Activated naive CD4-positive, alpha-beta T cell treated with anti-CD3 and anti-CD28 coated beads for 36 hours (primary cell): ENCODE measurements around the gene AFG1L. TPM values are rescaled to one million over a fixed set of nuclear protein-coding genes. Genes with fewer than 3 reads are reported as not detected.

ENCODE experiments used
- CTCF ChIA-PET: fragments of 350-600 bp; sonication (Branson Sonifier 250); formaldehyde crosslinking; loops from one replicate; lab custom pipeline; 2021; ENCODE audit warnings: antibody characterized with exemption; lab: Charles Lee
- DNase-seq: peaks from one replicate; pipeline ENCODE4 v3.0.0-alpha.2; 2020
- H3K27ac Mint-ChIP-seq: one replicate; pipeline ENCODE4 v1.8.0; 2021; ENCODE audit warnings: mild to moderate bottlenecking, mixed read lengths
- H3K27me3 Mint-ChIP-seq: one replicate; pipeline ENCODE4 v1.8.0; 2021; ENCODE audit warnings: low read depth, mixed read lengths
- H3K36me3 Mint-ChIP-seq: one replicate; pipeline ENCODE4 v1.8.0; 2021; ENCODE audit warnings: low read depth, mixed read lengths
- H3K4me1 Mint-ChIP-seq: one replicate; pipeline ENCODE4 v1.8.0; 2021; ENCODE audit warnings: low read depth, mixed read lengths
- H3K4me3 Mint-ChIP-seq: one replicate; pipeline ENCODE4 v1.8.0; 2021; ENCODE audit warnings: mild to moderate bottlenecking, moderate library complexity, mixed read lengths
- H3K9me3 Mint-ChIP-seq: one replicate; pipeline ENCODE4 v1.8.0; 2021; ENCODE audit warnings: mixed read lengths
- intact Hi-C: fragments of 100-400 bp; cut with micrococcal nuclease; formaldehyde crosslinking; loops from one replicate; pipeline ENCODE4 v1.15.1; 2023
- total RNA-seq, 2 experiments: library from RNA; stranded (reverse); gene quantifications; one replicate each; pipeline ENCODE4 v1.2.3, GENCODE V29; 2021

The AFG1L gene
- total RNA-seq, 2 experiments from 2014 or later, result 5.4 to 5.9 TPM

- no peaks in the 10 kb centered on the region for H3K36me3 Mint-ChIP-seq
- CTCF ChIA-PET, result interaction anchor here (0.6 to 2.9 kb wide), 17 partner anchors 23 to 581 kb away, joined by 3 to 34 read pairs (median 5); no protein-coding TSS in a partner anchor
- H3K4me3 Mint-ChIP-seq, result no peak overlapping the region
- no peak overlapping the region for H3K27ac Mint-ChIP-seq
- intact Hi-C loops, result loop anchor here (5.0 kb wide), 1 partner anchor 839 kb away; the partner anchor contains the start of gene CD164
- peaks cover 7% of the 10 kb centered on the region for H3K4me1 Mint-ChIP-seq
- peaks cover 2% of the 10 kb centered on the region for H3K9me3 Mint-ChIP-seq
- no peak for DNase-seq
- H3K27me3 Mint-ChIP-seq, result peaks cover 8% of the 10 kb centered on the region
Measured at GRCh38 chr6:108543175-108543940, 248.5 kb downstream of the AFG1L start.

GRCh38 chr6:108544606-108545005, 249.8 kb downstream of the AFG1L start:
- Mint-ChIP-seq H3K4me3 (no peak overlapping the region), H3K27ac (no peak overlapping the region), H3K36me3 (no peaks in the 10 kb centered on the region), H3K9me3 (peaks cover under 1% of the 10 kb centered on the region), H3K27me3 (peaks cover 7% of the 10 kb centered on the region), H3K4me1 (peaks cover 7% of the 10 kb centered on the region)
- DNase-seq, result no peak
- intact Hi-C loops, result loop anchor here (5.0 kb wide), 1 partner anchor 838 kb away; the partner anchor contains the start of gene CD164
- CTCF ChIA-PET, result interaction anchor here (0.7 to 2.1 kb wide), 7 partner anchors 58 to 530 kb away, joined by 3 to 11 read pairs (median 4); no protein-coding TSS in a partner anchor

GRCh38 chr6:108546079-108547049, 251.5 kb downstream of the AFG1L start:
- Mint-ChIP-seq H3K9me3 (no peaks in the 10 kb centered on the region), H3K27ac (no peak overlapping the region), H3K4me1 (peaks cover 7% of the 10 kb centered on the region), H3K27me3 (peaks cover 4% of the 10 kb centered on the region), H3K36me3 (no peaks in the 10 kb centered on the region), H3K4me3 (no peak overlapping the region)
- intact Hi-C loops, result no loop called here
- CTCF ChIA-PET, result interaction anchor here (0.7 to 1.5 kb wide), 6 partner anchors 167 to 1505 kb away, joined by 3 to 6 read pairs (median 3); no protein-coding TSS in a partner anchor
- DNase-seq, result no peak

- H3K27ac Mint-ChIP-seq, result no peak overlapping the region
- DNase-seq, result no peak
- H3K36me3 Mint-ChIP-seq, result no peaks in the 10 kb centered on the region
- no peak overlapping the region for H3K4me3 Mint-ChIP-seq
- H3K4me1 Mint-ChIP-seq, result peaks cover 3% of the 10 kb centered on the region
- intact Hi-C loops, result no loop called here
- CTCF ChIA-PET, result no interaction called here
- no peaks in the 10 kb centered on the region for H3K9me3 Mint-ChIP-seq
- H3K27me3 Mint-ChIP-seq, result no peaks in the 10 kb centered on the region
Measured at GRCh38 chr6:108549241-108549640, 254.4 kb downstream of the AFG1L start.

- no peak overlapping the region for H3K4me3 Mint-ChIP-seq
- no peaks in the 10 kb centered on the region for H3K36me3 Mint-ChIP-seq
- no peaks in the 10 kb centered on the region for H3K9me3 Mint-ChIP-seq
- intact Hi-C loops, result no loop called here
- no peaks in the 10 kb centered on the region for H3K27me3 Mint-ChIP-seq
- H3K4me1 Mint-ChIP-seq, result peaks cover 3% of the 10 kb centered on the region
- no peak for DNase-seq
- CTCF ChIA-PET, result interaction anchor here (2.5 kb wide), 1 partner anchor 9 kb away, joined by 7 read pairs; no protein-coding TSS in a partner anchor
- H3K27ac Mint-ChIP-seq, result no peak overlapping the region
Measured at GRCh38 chr6:108549741-108550140, 254.9 kb downstream of the AFG1L start.

GRCh38 chr6:108550256-108550655, 255.4 kb downstream of the AFG1L start:
- no peak for DNase-seq
- no peak overlapping the region for H3K27ac Mint-ChIP-seq
- no peaks in the 10 kb centered on the region for H3K36me3 Mint-ChIP-seq
- CTCF ChIA-PET, result interaction anchor here (2.5 kb wide), 1 partner anchor 9 kb away, joined by 7 read pairs; no protein-coding TSS in a partner anchor
- peaks cover 3% of the 10 kb centered on the region for H3K4me1 Mint-ChIP-seq
- H3K9me3 Mint-ChIP-seq, result no peaks in the 10 kb centered on the region
- intact Hi-C loops, result no loop called here
- no peak overlapping the region for H3K4me3 Mint-ChIP-seq
- no peaks in the 10 kb centered on the region for H3K27me3 Mint-ChIP-seq

- intact Hi-C loops, result loop anchor here (5.0 kb wide), 4 partner anchors 282 to 927 kb away; partner anchors contain the start of gene ZBTB24
- no peaks in the 10 kb centered on the region for H3K4me1 Mint-ChIP-seq
- no peaks in the 10 kb centered on the region for H3K36me3 Mint-ChIP-seq
Measured at GRCh38 chr6:108555399-108556052, 260.7 kb downstream of the AFG1L start.

GRCh38 chr6:108556250-108556649, 261.4 kb downstream of the AFG1L start:
- H3K27ac Mint-ChIP-seq, result no peak overlapping the region
- no peaks in the 10 kb centered on the region for H3K36me3 Mint-ChIP-seq
- H3K4me1 Mint-ChIP-seq, result no peaks in the 10 kb centered on the region
- no peak for DNase-seq
- no peaks in the 10 kb centered on the region for H3K9me3 Mint-ChIP-seq
- no peaks in the 10 kb centered on the region for H3K27me3 Mint-ChIP-seq
- CTCF ChIA-PET, result interaction anchor here (0.6 to 1.2 kb wide), 3 partner anchors 16 to 290 kb away, joined by 3 to 4 read pairs (median 3); no protein-coding TSS in a partner anchor
- intact Hi-C loops, result loop anchor here (5.0 kb wide), 4 partner anchors 281 to 926 kb away; partner anchors contain the start of gene ZBTB24
- no peak overlapping the region for H3K4me3 Mint-ChIP-seq

More at GRCh38 chr6:108555399-108556052, 260.7 kb downstream of the AFG1L start:
- CTCF ChIA-PET, result interaction anchor here (0.6 to 0.7 kb wide), 2 partner anchors 15 to 232 kb away, joined by 3 to 4 read pairs; no protein-coding TSS in a partner anchor
- H3K9me3 Mint-ChIP-seq, result no peaks in the 10 kb centered on the region
- no peaks in the 10 kb centered on the region for H3K27me3 Mint-ChIP-seq
- no peak for DNase-seq
- H3K4me3 Mint-ChIP-seq, result no peak overlapping the region
- H3K27ac Mint-ChIP-seq, result no peak overlapping the region

GRCh38 chr6:108556866-108557493, 262.1 kb downstream of the AFG1L start:
- CTCF ChIA-PET, result interaction anchor here (0.8 to 3.5 kb wide), 4 partner anchors 15 to 515 kb away, joined by 3 to 13 read pairs (median 3); partner anchors contain the start of gene ARMC2
- Mint-ChIP-seq H3K27me3 (peaks cover under 1% of the 10 kb centered on the region), H3K4me1 (peaks cover 4% of the 10 kb centered on the region), H3K27ac (peak overlapping the region; percentile 26), H3K4me3 (peak overlapping the region; percentile 88), H3K36me3 (no peaks in the 10 kb centered on the region), H3K9me3 (no peaks in the 10 kb centered on the region)
- intact Hi-C loops, result loop anchor here (5.0 kb wide), 4 partner anchors 280 to 925 kb away; partner anchors contain the start of gene ZBTB24
- no peak for DNase-seq

GRCh38 chr6:108557494-108558371, 262.9 kb downstream of the AFG1L start:
- intact Hi-C loops, result loop anchor here (1.0 to 5.0 kb wide), 13 partner anchors 73 to 925 kb away; partner anchors contain the start of genes CD164, CEP57L1, OSTM1 and SNX3
- CTCF ChIA-PET, result interaction anchor here (0.8 to 3.5 kb wide), 4 partner anchors 16 to 515 kb away, joined by 3 to 13 read pairs (median 3); partner anchors contain the start of gene ARMC2
- H3K4me3 Mint-ChIP-seq, result peak overlapping the region; percentile 88
- DNase-seq, result peak; percentile 56
- peaks cover 8% of the 10 kb centered on the region for H3K27me3 Mint-ChIP-seq
- peak overlapping the region; percentile 89 for H3K27ac Mint-ChIP-seq
- H3K4me1 Mint-ChIP-seq, result peaks cover 12% of the 10 kb centered on the region
- H3K36me3 Mint-ChIP-seq, result peaks cover 3% of the 10 kb centered on the region
- H3K9me3 Mint-ChIP-seq, result no peaks in the 10 kb centered on the region
